H54 (cell line): ENCODE measurements around the gene PIK3IP1.
A peak's percentile ranks its signal among the peaks of the same experiment; 100 is the strongest.

Source experiments
- DNase-seq: peaks from one replicate; pipeline ENCODE4 v3.0.0; 2011; ENCODE audit warnings: low spot score, mixed read lengths; ENCODE audit not compliant: insufficient read length
- FAIRE-seq: peaks from 3 replicates; lab custom pipeline; 2011; peaks lifted over from hg19 to GRCh38; lab: Jason Lieb, UNC
- POLR2A ChIP-seq: IDR thresholded peaks from 2 replicates; pipeline ENCODE4 v1.6.1; 2011; ENCODE audit warnings: low read depth, mild to moderate bottlenecking, low read length

The PIK3IP1 gene

DNA sequence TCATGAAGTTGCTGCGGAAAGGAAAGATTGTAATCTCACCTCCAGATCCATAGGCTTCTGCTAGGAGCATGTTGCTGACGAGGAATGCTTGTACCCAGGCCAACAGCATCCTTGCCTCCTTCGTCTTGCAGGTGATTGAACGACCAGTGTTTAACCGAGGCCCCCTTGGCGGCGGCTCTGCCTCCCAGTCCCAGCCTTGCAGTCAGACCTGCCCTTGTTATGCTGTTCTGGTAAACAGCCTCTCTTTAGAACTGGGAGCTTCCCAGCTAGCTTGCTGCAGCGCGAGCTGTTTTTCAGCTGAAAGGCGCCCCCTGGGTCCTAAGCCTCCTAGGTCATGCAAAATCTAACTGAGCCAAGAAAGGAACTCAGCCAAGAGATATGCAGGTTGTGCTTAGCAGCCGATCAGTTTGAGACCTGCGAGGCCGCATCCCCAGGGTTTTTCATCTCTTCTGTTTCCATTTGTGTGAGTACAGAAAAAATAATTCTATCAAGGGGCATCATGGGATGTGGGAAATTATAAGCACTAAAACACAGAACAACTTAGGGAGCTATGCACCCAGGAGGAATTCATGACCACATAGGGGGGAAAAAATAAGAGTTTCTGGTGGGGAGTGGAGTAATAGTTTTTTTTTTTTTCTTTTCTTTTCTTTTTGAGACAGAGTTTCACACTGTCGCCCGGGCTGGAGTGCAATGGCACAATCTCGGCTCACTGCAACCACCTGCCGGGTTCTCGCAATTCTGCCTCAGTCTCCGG, at the start of gene PIK3IP1:
Gene PIK3IP1 (minus strand): TSS at position 253 of the 754 bp plus-strand sequence. CDS start 144 bp downstream, at position 109.
- peak; percentile 50 for DNase-seq
- no peak for TF ChIP-seq POLR2A
- peak; percentile 70 for FAIRE-seq

- DNase-seq (no peak), FAIRE-seq (no peak)
- no peak for TF ChIP-seq POLR2A
These were observed 49.2 kb upstream of the PIK3IP1 start for GRCh38 chr22:31341386-31342088.

DNA sequence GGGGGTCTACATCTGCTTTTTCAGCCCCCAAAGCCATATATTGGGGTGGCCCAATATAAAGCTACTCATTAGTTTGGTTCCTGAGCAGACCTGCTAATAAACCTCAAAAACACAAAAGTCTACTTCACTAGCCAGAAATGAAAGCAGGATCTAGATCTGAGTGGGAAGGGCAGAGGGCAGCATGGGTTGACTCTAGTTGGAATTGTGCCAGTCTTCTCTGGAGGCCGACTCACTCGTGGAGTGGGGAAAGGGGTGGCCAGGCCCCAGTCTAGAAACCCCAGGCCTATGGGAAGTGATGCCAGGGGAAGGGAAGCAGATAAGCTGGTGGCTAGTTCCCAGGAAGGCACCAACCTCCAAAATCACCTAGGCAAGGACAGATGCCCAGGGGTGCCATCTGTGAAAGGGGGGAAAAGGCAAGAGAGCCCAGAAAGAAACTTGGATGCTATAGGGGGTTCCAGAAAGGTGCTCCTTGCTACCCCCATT, 48.5 kb upstream of the PIK3IP1 start:
- TF ChIP-seq POLR2A, result no peak

GRCh38 chr22:31340360-31340759, 48.1 kb upstream of the PIK3IP1 start:
- FAIRE-seq, result no peak
- no peak for TF ChIP-seq POLR2A
- DNase-seq, result no peak

More for the DNA sequence above, 48.5 kb upstream of the PIK3IP1 start:
- FAIRE-seq (no peak), DNase-seq (no peak)

DNA sequence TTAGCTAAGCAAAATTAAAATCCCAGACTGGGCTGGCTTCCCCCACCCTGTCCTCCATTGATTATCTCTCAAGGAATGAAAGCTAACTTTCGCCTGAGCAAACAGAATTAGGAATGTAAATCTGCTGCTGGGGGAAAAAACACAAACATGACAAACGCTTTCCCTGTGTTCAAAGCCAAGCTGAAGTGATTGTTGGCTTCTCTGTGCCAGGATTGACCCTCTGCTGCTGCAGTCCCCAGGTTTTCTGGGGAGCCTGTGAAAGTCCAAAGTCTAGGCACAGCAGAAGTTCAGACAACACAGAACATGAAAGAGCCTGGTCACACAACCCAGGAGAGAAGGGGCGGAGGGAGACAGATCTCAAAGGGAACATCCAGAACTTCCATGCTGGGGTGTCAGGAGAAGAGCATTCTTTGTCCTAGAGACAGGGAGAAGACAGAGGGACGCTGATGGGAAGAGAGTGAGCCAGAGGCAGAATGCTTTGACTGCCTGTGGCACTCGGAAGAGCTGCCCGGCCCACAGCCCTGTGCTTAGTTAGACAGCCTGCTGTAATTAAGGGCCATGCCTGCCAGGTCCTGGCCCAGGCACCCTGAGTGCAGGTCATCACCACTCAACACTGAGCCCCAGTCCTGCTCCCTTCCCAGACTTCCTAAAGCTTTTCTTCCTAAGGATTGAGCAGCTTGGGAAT, 47.0 kb upstream of the PIK3IP1 start:
- DNase-seq, result no peak
- no peak for TF ChIP-seq POLR2A
- FAIRE-seq, result no peak

- FAIRE-seq (no peak), DNase-seq (peak; percentile 24)
- TF ChIP-seq POLR2A, result no peak
These were observed 44.9 kb upstream of the PIK3IP1 start for GRCh38 chr22:31337178-31337577.

DNA sequence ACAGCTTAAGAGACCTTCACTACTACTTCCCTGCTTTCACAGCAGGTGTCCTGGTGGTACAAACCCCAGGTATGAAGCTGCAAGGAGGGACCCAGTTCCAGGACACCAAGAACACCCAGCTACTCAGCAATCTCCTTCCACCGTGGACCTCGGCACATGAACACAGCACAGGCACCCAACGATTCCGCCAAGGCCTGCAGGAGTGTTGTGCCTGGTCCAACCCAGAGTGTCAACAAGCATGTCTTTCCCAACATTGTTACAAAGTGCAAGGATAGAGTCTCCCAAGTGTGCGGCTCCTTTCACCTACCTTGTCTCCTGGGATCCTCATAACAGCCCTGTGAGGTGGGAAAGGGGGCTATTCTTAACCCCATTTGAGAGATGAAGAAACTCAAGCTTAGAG, 42.0 kb upstream of the PIK3IP1 start:
- DNase-seq, result no peak
- no peak for TF ChIP-seq POLR2A
- no peak for FAIRE-seq

GRCh38 chr22:31333641-31334040, 41.4 kb upstream of the PIK3IP1 start:
- TF ChIP-seq POLR2A, result no peak
- DNase-seq (no peak), FAIRE-seq (no peak)

DNA sequence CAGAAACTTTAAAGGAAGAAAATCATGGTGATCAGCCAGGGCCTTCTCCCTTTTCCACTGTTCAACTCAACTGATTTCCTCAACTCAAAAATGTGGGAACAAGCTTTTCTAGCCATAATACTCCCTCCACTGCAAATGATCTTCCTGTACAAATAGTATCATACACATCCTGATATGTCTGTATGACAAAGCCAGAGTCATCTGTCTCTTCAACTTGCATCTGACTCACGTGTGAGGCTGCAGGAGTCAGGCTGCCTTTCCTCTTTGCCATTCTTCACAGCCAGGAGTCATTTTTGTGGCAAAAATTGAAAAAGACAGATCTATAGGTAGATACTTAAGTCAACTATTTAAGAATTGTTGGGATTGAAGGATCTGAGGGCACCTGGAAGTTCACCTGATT, 40.6 kb upstream of the PIK3IP1 start:
- no peak for TF ChIP-seq POLR2A
- no peak for FAIRE-seq
- no peak for DNase-seq

DNA sequence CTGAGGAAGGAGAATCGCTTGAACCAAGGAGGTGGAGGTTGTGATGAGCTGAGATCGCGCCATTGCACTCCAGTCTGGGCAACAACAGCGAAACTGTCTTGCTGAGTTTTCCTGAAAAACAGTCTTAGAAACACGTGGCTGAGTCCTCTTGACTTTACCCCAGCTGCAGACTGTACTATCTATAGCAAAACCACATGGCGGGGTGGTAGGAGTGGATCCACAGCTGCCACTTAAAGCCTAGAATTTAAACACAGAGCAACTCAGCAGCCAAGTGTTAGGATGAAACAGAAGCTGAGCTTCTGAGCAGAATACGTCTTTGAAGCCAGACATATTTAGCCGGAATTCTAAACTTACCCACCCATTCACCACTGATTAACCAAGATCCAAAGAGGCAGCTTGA, 39.7 kb upstream of the PIK3IP1 start:
- TF ChIP-seq POLR2A, result no peak
- FAIRE-seq (no peak), DNase-seq (no peak)

- FAIRE-seq (no peak), DNase-seq (no peak)
- TF ChIP-seq POLR2A, result no peak
These were observed 37.3 kb upstream of the PIK3IP1 start for GRCh38 chr22:31329453-31330215.

GRCh38 chr22:31329029-31329428, 36.7 kb upstream of the PIK3IP1 start:
- FAIRE-seq (peak; percentile 27), DNase-seq (peak; percentile 30)
- TF ChIP-seq POLR2A, result no peak

- no peak for TF ChIP-seq POLR2A
- no peak for DNase-seq
- no peak for FAIRE-seq
These were observed 36.3 kb upstream of the PIK3IP1 start for GRCh38 chr22:31328544-31328960.
